Effector memory CD4-positive, alpha-beta T cell (primary cell): ENCODE measurements around the gene LSS.
"Not testable (repeated sequence)": the region's sequence is repeated elsewhere in the genome, so short reads cannot be mapped to it uniquely, and the experiment has no call there.

Experiments
- DNase-seq, 3 donors: peaks; one replicate each; pipeline ENCODE4 v3.0.0-alpha.2; 2020
- H3K27ac ChIP-seq: 2 replicates; pipeline ENCODE4 v1.7.0; 2013; ENCODE audit warnings: mild to moderate bottlenecking, low read length, moderate library complexity; ENCODE audit not compliant: insufficient read depth, poor library complexity, severe bottlenecking
- H3K27me3 ChIP-seq: replicated peaks from 2 replicates; pipeline ENCODE4 v1.7.0; 2013; ENCODE audit warnings: mild to moderate bottlenecking, low read length; ENCODE audit not compliant: insufficient read depth, control insufficient read depth, poor library complexity, severe bottlenecking
- H3K36me3 ChIP-seq: 2 replicates; pipeline ENCODE4 v1.7.0; 2013; ENCODE audit warnings: mild to moderate bottlenecking, low read length, moderate library complexity; ENCODE audit not compliant: control insufficient read depth, insufficient read depth
- H3K4me1 ChIP-seq: 2 replicates; pipeline ENCODE4 v1.7.0; 2013; ENCODE audit warnings: low read length, mild to moderate bottlenecking; ENCODE audit not compliant: control insufficient read depth, insufficient read depth, poor library complexity, severe bottlenecking
- H3K4me3 ChIP-seq: 2 replicates; pipeline ENCODE4 v1.7.0; 2013; ENCODE audit warnings: low read length, low read depth, mild to moderate bottlenecking; ENCODE audit not compliant: insufficient read depth, poor library complexity, severe bottlenecking
- H3K9me3 ChIP-seq: 2 replicates; pipeline ENCODE4 v1.7.0; 2013; ENCODE audit warnings: mild to moderate bottlenecking, low read length, moderate library complexity; ENCODE audit not compliant: control insufficient read depth

The LSS gene

GRCh38 chr21:46187814-46188213 is 40.8 kb downstream of the LSS start:
- Histone ChIP-seq H3K9me3 (no peaks in the 10 kb centered on the region), H3K4me3 (no peak overlapping the region), H3K4me1 (no peaks in the 10 kb centered on the region), H3K27me3 (no peaks in the 10 kb centered on the region), H3K27ac (no peak overlapping the region), H3K36me3 (no peaks in the 10 kb centered on the region)
- no peak for DNase-seq

- no peaks in the 10 kb centered on the region for H3K27me3 ChIP-seq
- no peaks in the 10 kb centered on the region for H3K36me3 ChIP-seq
- no peak overlapping the region for H3K27ac ChIP-seq
- H3K4me1 ChIP-seq = no peaks in the 10 kb centered on the region
- H3K9me3 ChIP-seq = no peaks in the 10 kb centered on the region
- no peak for DNase-seq
- H3K4me3 ChIP-seq = no peak overlapping the region
Observed at GRCh38 chr21:46187261-46187660, 41.3 kb downstream of the LSS start.

DNA sequence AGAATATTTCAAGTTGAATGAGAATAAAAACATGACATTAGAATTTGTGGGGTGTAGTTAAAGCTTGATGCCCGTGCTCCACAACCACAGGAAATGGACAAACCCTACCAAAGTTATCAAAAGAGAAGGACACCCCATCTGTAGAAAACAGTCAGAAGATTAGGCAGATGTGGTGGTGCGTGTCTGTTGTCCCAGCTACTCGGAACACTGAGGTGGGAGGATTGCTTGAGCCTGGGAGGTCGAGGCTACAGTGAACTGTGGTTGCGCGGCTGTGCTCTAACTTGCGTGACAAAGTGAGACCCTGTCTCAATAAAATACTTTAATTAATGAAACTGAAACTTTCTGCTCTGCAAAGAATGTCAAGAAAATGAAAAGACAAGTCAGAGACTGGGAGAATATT is 42.9 kb downstream of the LSS start:
- no peak overlapping the region for H3K27ac ChIP-seq
- no peaks in the 10 kb centered on the region for H3K27me3 ChIP-seq
- DNase-seq = no peak
- no peaks in the 10 kb centered on the region for H3K9me3 ChIP-seq
- H3K4me1 ChIP-seq = no peaks in the 10 kb centered on the region
- H3K4me3 ChIP-seq = no peak overlapping the region
- no peaks in the 10 kb centered on the region for H3K36me3 ChIP-seq

DNA sequence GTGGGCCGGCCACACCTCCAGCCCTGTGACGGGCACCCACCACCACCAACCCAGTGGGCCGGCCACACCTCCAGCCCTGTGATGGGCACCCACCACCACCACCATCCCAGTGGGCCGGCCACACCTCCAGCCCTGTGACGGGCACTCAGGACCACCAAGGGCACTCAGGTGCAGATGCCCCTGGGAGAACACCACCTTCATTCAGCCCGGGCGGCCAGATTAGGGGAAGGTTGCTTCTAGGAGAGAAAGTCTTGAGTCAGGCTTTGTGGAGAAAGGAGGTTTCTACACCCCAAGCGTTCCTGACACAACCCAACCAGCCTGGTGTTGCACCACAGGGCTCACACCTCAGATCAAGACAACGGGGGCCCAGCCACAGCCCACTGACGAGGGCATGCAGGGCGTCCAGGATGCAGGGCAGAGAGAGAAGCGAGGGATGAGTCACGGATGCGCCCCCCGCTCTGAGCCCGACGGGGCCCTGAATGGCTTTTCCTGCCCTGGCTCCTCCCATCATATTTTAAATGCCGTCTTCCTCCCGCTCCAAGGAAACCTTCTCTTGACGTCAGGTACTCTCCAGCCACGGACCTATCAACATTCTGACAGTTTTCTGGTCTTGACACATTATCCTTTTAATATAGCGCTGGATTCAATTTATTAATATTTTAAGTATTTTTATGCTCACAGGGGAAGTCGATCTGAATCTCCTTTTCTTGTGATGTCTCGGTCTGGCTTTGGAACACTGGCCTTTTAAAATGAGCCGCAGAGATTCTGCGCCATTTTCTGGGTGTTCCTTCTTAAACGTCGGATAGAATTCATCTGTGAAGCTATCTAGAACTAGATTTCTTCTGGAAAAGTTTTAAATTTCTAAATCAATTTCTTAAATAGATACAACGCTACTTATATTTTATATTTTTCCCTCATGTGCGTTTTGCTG is 43.7 kb downstream of the LSS start:
- peak; percentile 45 to 50 (median 46) for DNase-seq
- H3K9me3 ChIP-seq = no peaks in the 10 kb centered on the region
- H3K27ac ChIP-seq = peak overlapping the region; percentile 44
- H3K4me3 ChIP-seq = peak overlapping the region; percentile 56
- H3K27me3 ChIP-seq = no peaks in the 10 kb centered on the region
- no peaks in the 10 kb centered on the region for H3K36me3 ChIP-seq
- no peaks in the 10 kb centered on the region for H3K4me1 ChIP-seq

DNA sequence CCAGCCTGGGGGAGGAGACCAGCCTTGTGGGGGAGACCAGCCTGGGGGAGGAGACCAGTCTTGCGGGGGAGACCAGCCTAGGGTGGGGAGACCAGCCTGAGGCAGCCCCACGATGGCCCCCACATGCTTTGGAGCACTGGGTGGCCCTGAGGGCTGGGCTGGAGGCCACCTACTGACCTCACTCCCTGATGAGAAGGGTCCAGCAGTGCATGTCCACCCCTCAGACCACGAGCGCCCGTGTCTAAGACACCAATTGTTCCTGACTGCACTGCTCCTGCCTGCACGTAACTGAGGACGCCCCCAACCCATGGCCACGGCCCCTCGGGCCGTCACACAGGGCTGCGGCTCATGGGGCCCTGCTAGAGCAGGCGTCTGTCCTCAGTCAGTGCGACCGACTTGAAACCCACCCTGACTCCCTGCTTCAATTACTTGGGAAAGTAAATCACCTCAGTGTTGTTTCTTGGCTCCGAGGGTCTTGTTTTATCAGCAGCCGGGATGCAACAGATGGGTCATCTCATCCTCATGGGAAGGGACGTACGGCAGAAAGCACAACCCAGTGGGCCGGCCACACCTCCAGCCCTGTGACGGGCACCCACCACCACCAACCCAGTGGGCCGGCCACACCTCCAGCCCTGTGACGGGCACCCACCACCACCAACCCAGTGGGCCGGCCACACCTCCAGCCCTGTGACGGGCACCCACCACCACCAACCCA is 44.5 kb downstream of the LSS start, which contains the start of gene SPATC1L:
TSS of gene SPATC1L (minus strand) at position 550 of the 715 bp plus-strand sequence. CDS start 1,643 bp downstream, outside the sequence.
- H3K27me3 ChIP-seq = no peaks in the 10 kb centered on the region
- peak within 1 kb of the TSS; percentile 56 for H3K4me3 ChIP-seq
- DNase-seq = peak in 2 of 3 donors; percentile 16
- H3K9me3 ChIP-seq = no peaks in the 10 kb centered on the region
- H3K4me1 ChIP-seq = no peaks in the 10 kb centered on the region
- no peaks in the 10 kb centered on the region for H3K36me3 ChIP-seq
- peak within 1 kb of the TSS; percentile 44 for H3K27ac ChIP-seq

DNA sequence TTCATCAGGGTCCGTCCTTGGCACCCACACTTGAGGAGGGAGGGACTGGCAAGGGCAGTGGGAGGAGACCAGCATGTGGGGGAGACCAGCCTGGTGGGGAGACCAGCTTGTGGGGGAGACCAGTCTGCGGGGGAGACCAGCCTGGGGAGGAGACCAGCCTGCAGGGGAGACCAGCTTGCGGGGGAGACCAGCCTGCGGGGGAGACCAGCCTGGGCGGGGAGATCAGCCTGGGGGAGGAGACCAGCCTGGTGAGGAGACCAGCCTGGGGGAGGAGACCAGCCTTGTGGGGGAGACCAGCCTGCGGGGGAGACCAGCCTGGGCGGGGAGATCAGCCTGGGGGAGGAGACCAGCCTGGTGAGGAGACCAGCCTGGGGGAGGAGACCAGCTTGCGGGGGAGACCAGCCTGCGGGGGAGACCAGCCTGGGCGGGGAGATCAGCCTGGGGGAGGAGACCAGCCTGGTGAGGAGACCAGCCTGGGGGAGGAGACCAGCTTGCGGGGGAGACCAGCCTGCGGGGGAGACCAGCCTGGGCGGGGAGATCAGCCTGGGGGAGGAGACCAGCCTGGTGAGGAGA is 45.2 kb downstream of the LSS start:
- not testable (repeated sequence) for H3K4me1 ChIP-seq, H3K4me3 ChIP-seq, H3K9me3 ChIP-seq, DNase-seq, H3K27ac ChIP-seq, H3K36me3 ChIP-seq, H3K27me3 ChIP-seq

GRCh38 chr21:46182548-46183336 is 45.8 kb downstream of the LSS start:
- H3K27me3 ChIP-seq = no peaks in the 10 kb centered on the region
- no peaks in the 10 kb centered on the region for H3K9me3 ChIP-seq
- no peaks in the 10 kb centered on the region for H3K4me1 ChIP-seq
- no peak for DNase-seq
- H3K36me3 ChIP-seq = no peaks in the 10 kb centered on the region
- H3K27ac ChIP-seq = no peak overlapping the region
- no peak overlapping the region for H3K4me3 ChIP-seq

DNA sequence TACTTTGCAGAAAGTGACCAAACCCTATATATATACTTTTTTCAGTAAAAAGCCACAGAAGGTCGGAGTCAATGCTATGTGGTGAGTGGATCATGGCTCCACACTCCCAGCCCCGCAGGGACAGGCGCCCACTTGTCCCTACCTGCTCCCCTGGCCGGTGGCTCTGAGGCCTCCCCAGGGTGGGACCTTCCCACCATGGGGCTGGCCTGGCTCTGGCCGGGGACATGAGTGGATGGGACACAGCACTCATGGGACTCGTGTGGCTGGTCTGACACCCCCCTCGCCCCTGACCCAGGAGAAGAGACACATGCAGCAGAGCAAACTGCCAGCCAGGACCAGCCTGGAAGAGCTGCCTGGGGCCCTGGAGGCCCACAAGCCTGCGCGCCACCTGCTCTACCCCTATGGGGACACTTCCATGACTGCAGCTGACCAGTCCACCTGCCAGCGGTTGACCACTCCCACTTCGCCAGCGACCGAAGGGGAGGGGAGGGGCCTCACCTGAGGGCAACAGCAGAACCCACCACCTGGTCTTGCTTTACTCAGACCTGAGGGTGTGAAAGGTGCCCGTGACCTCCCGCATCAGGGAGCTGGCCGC is 46.5 kb downstream of the LSS start:
- Histone ChIP-seq H3K9me3 (no peaks in the 10 kb centered on the region), H3K27me3 (no peaks in the 10 kb centered on the region), H3K36me3 (no peaks in the 10 kb centered on the region), H3K27ac (no peak overlapping the region), H3K4me1 (no peaks in the 10 kb centered on the region), H3K4me3 (no peak overlapping the region)
- no peak for DNase-seq

GRCh38 chr21:46181436-46181835 is 47.1 kb downstream of the LSS start:
- no peak for DNase-seq
- H3K36me3 ChIP-seq = no peaks in the 10 kb centered on the region
- H3K9me3 ChIP-seq = no peaks in the 10 kb centered on the region
- H3K4me1 ChIP-seq = no peaks in the 10 kb centered on the region
- H3K4me3 ChIP-seq = no peak overlapping the region
- H3K27me3 ChIP-seq = no peaks in the 10 kb centered on the region
- no peak overlapping the region for H3K27ac ChIP-seq
